Brain microvascular endothelial cell (primary cell): Measurements from ENCODE around the gene CACHD1.

Source experiments
- DNase-seq: peaks from one replicate; pipeline ENCODE4 v3.0.0-alpha.2; 2020
- H3K27ac ChIP-seq: fragments of 250-450 bp; sonication (Bioruptor Pico); 2 replicates; pipeline ENCODE4 v1.5.1; 2020; ENCODE audit warnings: mild to moderate bottlenecking, moderate library complexity
- H3K27me3 ChIP-seq: fragments of 250-450 bp; sonication (Bioruptor Pico); replicated peaks from 2 replicates; pipeline ENCODE4 v1.5.1; 2020; ENCODE audit warnings: mild to moderate bottlenecking
- H3K36me3 ChIP-seq: fragments of 250-450 bp; sonication (Bioruptor Pico); replicated peaks from 2 replicates; pipeline ENCODE4 v1.5.1; 2020; ENCODE audit warnings: mild to moderate bottlenecking
- H3K4me3 ChIP-seq: 2 replicates; pipeline ENCODE4 v1.5.1; 2011; ENCODE audit warnings: low read depth, mild to moderate bottlenecking, control low read depth, low read length, moderate library complexity
- in situ Hi-C: cut with HindIII; loops from 2 replicates; pipeline ENCODE4 v1.10.0; 2017; ENCODE audit warnings: low sequenced_read_pairs, low pct_ligation_motif_present
- TF ChIP-seq, protein P1 (sequence below): IDR thresholded peaks from 2 replicates; pipeline ENCODE4 v1.5.1; 2011; ENCODE audit warnings: low read depth, mild to moderate bottlenecking, moderate library complexity, low read length, control low read depth, inconsistent platforms; ENCODE audit errors: missing control alignments

CACHD1 gene

DNA sequence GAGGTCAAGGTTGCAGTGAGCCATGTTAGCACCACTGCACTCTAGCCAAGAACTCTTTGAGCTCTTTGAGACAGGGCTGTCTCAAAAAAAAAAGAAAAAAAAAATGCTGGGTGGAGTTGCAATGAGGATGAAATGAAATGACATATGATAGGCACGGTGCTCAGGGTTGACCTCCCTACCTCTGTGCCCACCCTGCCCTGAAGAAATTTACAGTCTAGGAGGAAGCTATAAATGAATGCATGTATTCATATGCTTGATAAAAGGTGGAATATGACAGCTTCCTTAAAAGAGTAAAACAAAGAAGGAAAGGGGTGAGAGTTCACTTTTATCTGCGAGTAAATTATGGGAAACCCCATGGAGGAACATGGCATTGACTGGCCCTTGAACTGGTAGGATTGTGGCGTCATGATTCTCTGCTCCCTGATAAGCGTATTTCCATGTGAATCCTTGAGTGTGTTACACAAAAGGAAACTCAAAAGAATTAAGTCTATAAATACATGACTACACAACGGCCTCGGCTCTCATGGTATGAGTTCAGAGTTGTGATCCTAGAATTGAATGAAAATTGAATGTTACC is 215.9 kb downstream of the CACHD1 start:
- H3K36me3 ChIP-seq, result no peaks in the 10 kb centered on the region
- H3K27me3 ChIP-seq, result no peaks in the 10 kb centered on the region
- H3K4me3 ChIP-seq, result no peak overlapping the region
- TF ChIP-seq, protein P1, sequence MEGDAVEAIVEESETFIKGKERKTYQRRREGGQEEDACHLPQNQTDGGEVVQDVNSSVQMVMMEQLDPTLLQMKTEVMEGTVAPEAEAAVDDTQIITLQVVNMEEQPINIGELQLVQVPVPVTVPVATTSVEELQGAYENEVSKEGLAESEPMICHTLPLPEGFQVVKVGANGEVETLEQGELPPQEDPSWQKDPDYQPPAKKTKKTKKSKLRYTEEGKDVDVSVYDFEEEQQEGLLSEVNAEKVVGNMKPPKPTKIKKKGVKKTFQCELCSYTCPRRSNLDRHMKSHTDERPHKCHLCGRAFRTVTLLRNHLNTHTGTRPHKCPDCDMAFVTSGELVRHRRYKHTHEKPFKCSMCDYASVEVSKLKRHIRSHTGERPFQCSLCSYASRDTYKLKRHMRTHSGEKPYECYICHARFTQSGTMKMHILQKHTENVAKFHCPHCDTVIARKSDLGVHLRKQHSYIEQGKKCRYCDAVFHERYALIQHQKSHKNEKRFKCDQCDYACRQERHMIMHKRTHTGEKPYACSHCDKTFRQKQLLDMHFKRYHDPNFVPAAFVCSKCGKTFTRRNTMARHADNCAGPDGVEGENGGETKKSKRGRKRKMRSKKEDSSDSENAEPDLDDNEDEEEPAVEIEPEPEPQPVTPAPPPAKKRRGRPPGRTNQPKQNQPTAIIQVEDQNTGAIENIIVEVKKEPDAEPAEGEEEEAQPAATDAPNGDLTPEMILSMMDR, result no peak
- in situ Hi-C loops, result no loop called here
- DNase-seq, result no peak
- H3K27ac ChIP-seq, result no peak overlapping the region

DNA sequence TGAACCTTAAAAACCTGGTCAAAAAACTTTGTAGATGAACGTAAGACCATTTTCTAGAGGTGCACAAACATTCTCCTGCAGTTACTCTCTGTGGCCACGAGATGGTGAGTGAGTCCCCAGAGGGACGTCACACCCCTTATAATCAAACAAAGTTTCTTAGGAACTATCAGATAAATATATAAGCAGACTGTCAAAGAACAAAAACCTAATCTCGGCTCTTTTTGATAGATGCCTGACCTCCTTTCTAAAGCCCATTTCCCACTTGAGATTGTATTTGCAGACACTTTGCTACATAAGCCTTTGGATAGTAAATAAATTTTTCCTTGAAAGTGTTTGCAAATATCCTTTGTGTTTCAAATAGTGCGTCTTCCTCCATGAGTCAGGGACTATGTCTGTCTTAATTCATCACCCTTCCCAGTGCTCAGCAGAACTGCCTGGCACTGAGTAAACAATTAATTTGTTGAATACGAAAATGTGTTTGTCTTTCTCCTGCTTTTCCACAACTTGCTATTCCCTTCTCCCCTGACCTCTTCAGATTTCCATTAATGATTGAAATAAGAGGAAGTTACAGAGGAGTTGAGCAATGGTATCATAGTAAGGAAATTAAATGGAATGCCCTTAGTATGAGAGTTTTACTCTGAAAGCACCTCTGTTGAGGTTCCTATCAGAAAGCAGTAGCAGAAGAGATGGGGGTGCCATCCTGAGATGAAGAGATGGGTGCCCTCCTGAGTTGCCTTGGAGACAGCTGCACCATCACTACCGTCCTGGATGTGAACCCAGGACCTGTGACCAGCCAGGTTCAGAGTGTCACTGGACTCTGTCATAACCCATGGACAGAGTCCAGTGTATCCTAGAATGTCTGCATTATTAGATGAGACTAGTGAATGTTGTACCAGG is 217.1 kb downstream of the CACHD1 start:
- TF ChIP-seq, protein P1, result peak; percentile 89
- Histone ChIP-seq H3K27me3 (no peaks in the 10 kb centered on the region), H3K36me3 (no peaks in the 10 kb centered on the region), H3K27ac (peak overlapping the region; percentile 0), H3K4me3 (no peak overlapping the region)
- in situ Hi-C loops, result no loop called here
- peak; percentile 47 for DNase-seq

DNA sequence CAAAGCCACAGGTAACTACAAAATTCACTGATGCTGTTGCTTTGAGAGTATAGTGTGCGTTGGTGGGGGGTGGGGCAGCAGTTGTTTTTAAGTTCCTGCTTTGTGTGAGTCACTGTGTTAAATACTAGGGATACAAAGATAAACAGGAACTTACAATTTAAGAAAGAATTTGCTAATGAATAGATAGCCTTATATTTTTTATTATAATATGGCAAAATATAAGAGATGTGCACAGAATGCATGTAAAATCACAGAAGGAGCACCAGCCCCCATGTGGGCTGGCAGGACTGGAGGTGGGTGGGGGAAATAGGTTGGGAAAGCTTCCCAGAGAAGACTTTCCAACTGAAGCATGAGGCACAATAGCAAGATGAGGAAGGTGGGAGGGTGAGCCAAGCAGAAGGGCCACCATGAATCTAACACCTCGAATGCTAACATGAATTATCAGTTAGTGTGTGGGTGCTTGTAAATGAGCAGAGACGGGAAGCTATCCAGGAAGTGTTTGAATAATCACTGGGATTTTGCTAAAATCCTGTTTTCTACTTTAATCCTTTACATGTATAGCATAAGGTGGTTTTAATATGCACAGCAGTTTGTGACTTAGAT is 217.9 kb downstream of the CACHD1 start:
- no peaks in the 10 kb centered on the region for H3K36me3 ChIP-seq
- no peak overlapping the region for H3K4me3 ChIP-seq
- TF ChIP-seq, protein P1, result no peak
- peak; percentile 43 for DNase-seq
- in situ Hi-C loops, result no loop called here
- no peak overlapping the region for H3K27ac ChIP-seq
- H3K27me3 ChIP-seq, result no peaks in the 10 kb centered on the region

DNA sequence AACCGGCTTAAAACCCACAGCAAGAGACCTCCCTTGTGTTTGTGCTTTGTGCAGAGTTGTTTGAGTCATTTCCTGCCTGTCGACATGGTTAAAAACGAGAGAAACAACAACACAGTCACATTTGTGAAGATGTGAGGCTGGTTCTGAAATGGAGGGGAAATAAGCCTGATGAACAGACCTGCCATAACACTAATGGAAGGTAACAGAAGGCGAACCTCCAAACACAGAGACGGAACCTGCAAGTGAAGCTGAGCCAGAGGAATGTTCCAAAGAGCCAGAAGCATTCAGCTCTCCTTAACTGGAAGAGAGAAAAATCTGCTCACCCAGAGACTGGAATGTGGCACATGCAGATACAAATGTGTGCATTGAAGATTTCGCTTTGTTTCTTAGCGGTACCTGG is 221.7 kb downstream of the CACHD1 start:
- in situ Hi-C loops, result no loop called here
- no peaks in the 10 kb centered on the region for H3K27me3 ChIP-seq
- peak; percentile 51 for DNase-seq
- no peaks in the 10 kb centered on the region for H3K36me3 ChIP-seq
- no peak overlapping the region for H3K27ac ChIP-seq
- H3K4me3 ChIP-seq, result no peak overlapping the region
- TF ChIP-seq, protein P1, result no peak

DNA sequence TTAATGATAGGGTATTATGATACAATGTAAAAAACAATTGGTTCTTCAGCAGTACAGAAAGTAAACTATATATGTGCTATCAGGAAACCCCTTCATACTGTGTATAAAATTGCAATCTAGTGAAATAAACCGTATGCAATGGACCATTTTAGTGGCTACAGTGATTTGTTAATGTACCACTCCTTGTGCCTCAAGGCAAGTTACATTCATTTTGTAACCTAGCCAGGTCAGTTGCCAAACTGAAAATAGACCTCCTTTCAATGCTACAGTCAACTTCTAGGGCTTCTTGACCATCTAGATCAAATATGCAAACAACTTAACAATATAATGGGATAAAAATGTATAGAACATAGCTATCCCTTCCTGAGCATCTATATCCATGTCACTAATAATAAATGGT is 223.0 kb downstream of the CACHD1 start:
- Histone ChIP-seq H3K27ac (no peak overlapping the region), H3K4me3 (no peak overlapping the region), H3K27me3 (no peaks in the 10 kb centered on the region), H3K36me3 (no peaks in the 10 kb centered on the region)
- in situ Hi-C loops, result no loop called here
- TF ChIP-seq, protein P1, result no peak
- no peak for DNase-seq
